Measurements from ENCODE around the gene SLC44A5. TPM values are rescaled to one million over a fixed set of nuclear protein-coding genes. Genes with fewer than 3 reads are reported as not detected.

Gene SLC44A5
- total and polyA plus RNA-seq, 2 donors (not counting 1 experiment from before 2014, with no cell fraction given): 2.8 to 4.2 TPM

DNA sequence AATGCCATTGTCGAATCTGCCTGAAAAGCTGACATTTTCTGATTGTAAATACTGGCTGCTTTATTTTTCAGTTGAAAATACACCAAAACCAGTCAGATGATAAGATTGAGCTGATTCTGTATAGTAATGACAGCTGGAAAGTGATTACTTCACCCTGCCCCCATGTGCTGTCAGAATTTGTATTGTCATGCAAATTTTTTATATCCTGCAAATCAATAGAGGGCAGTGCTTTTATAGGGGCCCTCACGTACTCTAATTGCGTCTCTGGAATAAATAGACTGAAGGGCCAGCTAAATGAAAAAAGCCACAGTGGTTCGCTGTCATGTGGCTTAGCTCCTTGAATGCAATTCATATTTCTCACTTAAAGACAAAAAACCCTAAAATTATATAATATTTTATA is 268.1 kb downstream of the SLC44A5 start:
- DNase-seq (no peak), ATAC-seq (ENCODE audit: low read depth) (no peak)
- TF ChIP-seq, protein P1, sequence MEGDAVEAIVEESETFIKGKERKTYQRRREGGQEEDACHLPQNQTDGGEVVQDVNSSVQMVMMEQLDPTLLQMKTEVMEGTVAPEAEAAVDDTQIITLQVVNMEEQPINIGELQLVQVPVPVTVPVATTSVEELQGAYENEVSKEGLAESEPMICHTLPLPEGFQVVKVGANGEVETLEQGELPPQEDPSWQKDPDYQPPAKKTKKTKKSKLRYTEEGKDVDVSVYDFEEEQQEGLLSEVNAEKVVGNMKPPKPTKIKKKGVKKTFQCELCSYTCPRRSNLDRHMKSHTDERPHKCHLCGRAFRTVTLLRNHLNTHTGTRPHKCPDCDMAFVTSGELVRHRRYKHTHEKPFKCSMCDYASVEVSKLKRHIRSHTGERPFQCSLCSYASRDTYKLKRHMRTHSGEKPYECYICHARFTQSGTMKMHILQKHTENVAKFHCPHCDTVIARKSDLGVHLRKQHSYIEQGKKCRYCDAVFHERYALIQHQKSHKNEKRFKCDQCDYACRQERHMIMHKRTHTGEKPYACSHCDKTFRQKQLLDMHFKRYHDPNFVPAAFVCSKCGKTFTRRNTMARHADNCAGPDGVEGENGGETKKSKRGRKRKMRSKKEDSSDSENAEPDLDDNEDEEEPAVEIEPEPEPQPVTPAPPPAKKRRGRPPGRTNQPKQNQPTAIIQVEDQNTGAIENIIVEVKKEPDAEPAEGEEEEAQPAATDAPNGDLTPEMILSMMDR (IDR thresholded peaks at IDR 0.05): no peak
- TF ChIP-seq EZH2 (IDR thresholded peaks at IDR 0.05; ENCODE audit: borderline replicate concordance, insufficient read depth, low read depth, low read length, poor library complexity, severe bottlenecking): no peak
- 100% methylated on average over 2 of the region's 4 CpGs for WGBS (ENCODE audit: insufficient coverage)
- no peaks in the 10 kb centered on the region for H3K27me3 ChIP-seq (replicated peaks in 1 of 4; ENCODE audit: control extremely low read depth in 1 of 4, control insufficient read depth in 3 of 4, insufficient read depth in 4 of 4, low read length in 3 of 4)
- H3K27ac ChIP-seq (ENCODE audit: low read length in 2 of 2): no peak overlapping the region
- Mint-ChIP-seq H3K9me3 (ENCODE audit: insufficient read depth) (no peaks in the 10 kb centered on the region), H3K27ac (no peak overlapping the region), H3K4me3 (no peak overlapping the region), H3K4me1 (peaks cover 34% of the 10 kb centered on the region), H3K27me3 (no peaks in the 10 kb centered on the region)
- ChIA-PET CTCF (no interaction called here), POLR2A (no interaction called here)
- no peak overlapping the region for H2AFZ ChIP-seq (ENCODE audit: insufficient read depth, low read depth, low read length, poor library complexity, severe bottlenecking)
- no peaks in the 10 kb centered on the region for H3K79me2 ChIP-seq (ENCODE audit: control insufficient read depth, insufficient read depth, low read length)
- H4K20me1 ChIP-seq (ENCODE audit: control insufficient read depth, insufficient read depth, low read length, poor library complexity, severe bottlenecking): no peaks in the 10 kb centered on the region
- no peak overlapping the region for H3K4me2 ChIP-seq (replicated peaks; ENCODE audit: low read depth, low read length, poor library complexity, severe bottlenecking)
- H3K4me1 ChIP-seq (ENCODE audit: control insufficient read depth in 2 of 2, insufficient read depth in 2 of 2, low read length in 2 of 2): peaks cover 3 to 34% of the 10 kb centered on the region in 2 donors
- H3K4me3 ChIP-seq (ENCODE audit: control extremely low read depth in 1 of 5, extremely low read depth in 1 of 5, insufficient read depth in 1 of 5, low read depth in 2 of 5, low read length in 4 of 5): no peak overlapping the region
- no peaks in the 10 kb centered on the region for H3K36me3 ChIP-seq (replicated peaks in 1 of 2; ENCODE audit: control extremely low read depth in 1 of 2, control insufficient read depth in 1 of 2, extremely low read depth in 1 of 2, insufficient read depth in 2 of 2, low read length in 1 of 2)
- H3K9me3 ChIP-seq (ENCODE audit: control extremely low read depth in 1 of 3, control insufficient read depth in 2 of 3, insufficient read depth in 1 of 3, low read length in 2 of 3): peaks cover 0 to 3% (median 0%) of the 10 kb centered on the region in 3 donors
- H3K9ac ChIP-seq (ENCODE audit: low read length): no peak overlapping the region
- intact Hi-C loops (cut with micrococcal nuclease): no loop called here

DNA sequence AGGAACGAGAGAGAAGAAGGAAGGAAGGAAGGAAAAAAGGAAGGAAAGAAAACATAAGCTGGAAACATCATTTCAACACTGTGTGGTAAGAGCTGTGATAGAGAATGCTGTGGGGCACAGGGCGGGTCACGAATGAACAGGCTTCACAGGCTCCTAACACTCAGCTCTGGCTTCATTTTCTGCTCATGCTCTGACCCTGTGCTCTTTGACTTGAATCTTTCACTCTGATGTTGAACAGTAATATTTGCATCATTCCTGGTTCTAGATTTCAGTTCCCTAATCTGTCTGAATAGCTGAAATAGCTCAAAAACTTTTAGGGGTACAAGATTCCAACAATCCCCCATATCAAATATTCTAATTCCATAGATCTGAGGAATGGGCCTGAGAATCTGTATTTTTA is 269.4 kb downstream of the SLC44A5 start:
- peak overlapping the region; percentile 4 for H3K4me3 Mint-ChIP-seq
- peak overlapping the region; percentile 66 for H3K27ac Mint-ChIP-seq
- Histone ChIP-seq H4K20me1 (ENCODE audit: control insufficient read depth, insufficient read depth, low read length, poor library complexity, severe bottlenecking) (no peaks in the 10 kb centered on the region), H3K27me3 (replicated peaks in 1 of 4; ENCODE audit: control extremely low read depth in 1 of 4, control insufficient read depth in 3 of 4, insufficient read depth in 4 of 4, low read length in 3 of 4) (no peaks in the 10 kb centered on the region), H3K9me3 (ENCODE audit: control extremely low read depth in 1 of 3, control insufficient read depth in 2 of 3, insufficient read depth in 1 of 3, low read length in 2 of 3) (peaks cover 0 to 3% (median 0%) of the 10 kb centered on the region in 3 donors), H3K36me3 (replicated peaks in 1 of 2; ENCODE audit: control extremely low read depth in 1 of 2, control insufficient read depth in 1 of 2, extremely low read depth in 1 of 2, insufficient read depth in 2 of 2, low read length in 1 of 2) (no peaks in the 10 kb centered on the region), H3K4me2 (replicated peaks; ENCODE audit: low read depth, low read length, poor library complexity, severe bottlenecking) (peak overlapping the region; percentile 17), H3K27ac (ENCODE audit: low read length in 2 of 2) (peak overlapping the region in 1 of 2 donors; percentile 21), H3K4me1 (ENCODE audit: control insufficient read depth in 2 of 2, insufficient read depth in 2 of 2, low read length in 2 of 2) (peaks cover 3 to 36% of the 10 kb centered on the region in 2 donors), H3K4me3 (ENCODE audit: control extremely low read depth in 1 of 5, extremely low read depth in 1 of 5, insufficient read depth in 1 of 5, low read depth in 2 of 5, low read length in 4 of 5) (no peak overlapping the region), H3K79me2 (ENCODE audit: control insufficient read depth, insufficient read depth, low read length) (no peaks in the 10 kb centered on the region), H2AFZ (ENCODE audit: insufficient read depth, low read depth, low read length, poor library complexity, severe bottlenecking) (no peak overlapping the region), H3K9ac (ENCODE audit: low read length) (no peak overlapping the region)
- DNase-seq: peak; percentile 53
- CTCF ChIA-PET: no interaction called here
- no peaks in the 10 kb centered on the region for H3K9me3 Mint-ChIP-seq (ENCODE audit: insufficient read depth)
- no peaks in the 10 kb centered on the region for H3K27me3 Mint-ChIP-seq
- TF ChIP-seq, protein P1 (IDR thresholded peaks at IDR 0.05): no peak
- TF ChIP-seq EZH2 (IDR thresholded peaks at IDR 0.05; ENCODE audit: borderline replicate concordance, insufficient read depth, low read depth, low read length, poor library complexity, severe bottlenecking): no peak
- POLR2A ChIA-PET: no interaction called here
- peaks cover 34% of the 10 kb centered on the region for H3K4me1 Mint-ChIP-seq
- 0% methylated on average over 1 of the region's 3 CpGs for WGBS (ENCODE audit: insufficient coverage)
- ATAC-seq (ENCODE audit: low read depth): peak; percentile 73
- intact Hi-C loops (cut with micrococcal nuclease): no loop called here
